ENCODE data around the gene EMC8. TPM values are rescaled to one million over a fixed set of nuclear protein-coding genes. Genes with fewer than 3 reads are reported as not detected.

Gene EMC8
- polyA plus RNA-seq, 1 donor (not counting 4 experiments of a cell fraction or from before 2014, with no cell fraction given): 38.5 TPM

DNA sequence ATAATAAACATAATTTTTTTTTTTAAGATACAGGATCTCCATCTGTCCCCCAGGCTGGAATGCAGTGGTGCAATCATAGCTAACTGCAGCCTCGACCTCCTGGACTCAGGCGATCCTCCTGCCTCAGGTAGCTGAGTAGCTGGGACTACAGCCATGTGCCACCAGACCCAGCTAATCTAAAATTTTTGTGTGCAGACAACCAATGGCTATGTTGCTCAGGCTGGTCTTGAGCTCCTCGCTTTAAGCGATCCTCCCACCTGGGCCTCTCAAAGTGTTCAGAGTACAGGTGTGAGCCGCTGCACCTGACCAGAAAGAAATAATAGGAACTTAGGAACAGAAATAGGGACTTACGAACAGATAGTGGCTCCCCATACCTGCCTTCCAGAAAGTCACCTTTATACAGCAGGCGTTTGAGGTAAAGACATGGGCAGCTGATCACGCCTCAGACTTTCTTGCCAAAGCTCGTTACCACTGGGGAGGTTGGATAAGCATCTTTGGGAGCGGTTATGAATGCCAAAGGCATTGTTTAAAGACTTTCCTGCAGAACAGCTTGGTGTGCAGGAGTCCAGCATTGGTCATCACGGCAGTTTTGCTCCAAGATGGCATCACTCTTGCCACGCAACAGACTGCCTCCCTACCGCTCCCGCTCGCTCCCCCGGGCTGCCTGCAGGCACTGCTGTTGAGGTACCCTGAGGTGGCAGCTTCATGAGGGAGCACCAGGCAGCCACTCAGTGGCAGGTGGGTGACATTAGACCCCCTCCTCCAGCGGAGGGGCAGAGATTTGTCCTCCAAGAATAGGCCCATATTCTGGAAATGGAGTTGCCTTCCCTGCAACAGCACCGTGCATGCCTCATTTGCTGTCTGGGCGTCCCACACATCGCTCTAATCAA, 13.7 kb upstream of the EMC8 start:
- TF ChIP-seq CTCF (optimal IDR thresholded peaks at IDR 0.05 in 1 of 3, IDR thresholded peaks at IDR 0.05 in 1 of 3, conservative IDR thresholded peaks at IDR 0.05 in 1 of 3; ENCODE audit: extremely low read depth in 1 of 3, insufficient read depth in 2 of 3, low read length in 3 of 3) (no peak), EZH2 (IDR thresholded peaks at IDR 0.05; ENCODE audit: low read length) (no peak)
- Histone ChIP-seq H2AFZ (ENCODE audit: control insufficient read depth, low read length) (no peak overlapping the region), H3K27ac (ENCODE audit: control insufficient read depth, insufficient read depth, low read length) (no peak overlapping the region), H3K4me2 (ENCODE audit: control insufficient read depth, extremely low read depth, insufficient read depth, low read depth, low read length) (no peak overlapping the region), H3K9me1 (ENCODE audit: control insufficient read depth, extremely low read depth, insufficient read depth, low read length) (no peaks in the 10 kb centered on the region), H3K9ac (ENCODE audit: control insufficient read depth, extremely low read depth, insufficient read depth, low read length) (no peak overlapping the region), H3K79me2 (ENCODE audit: control insufficient read depth, insufficient read depth, low read length) (no peaks in the 10 kb centered on the region), H4K20me1 (ENCODE audit: control insufficient read depth, extremely low read depth, insufficient read depth, low read length) (no peaks in the 10 kb centered on the region), H3K36me3 (ENCODE audit: control insufficient read depth in 2 of 2, extremely low read depth in 1 of 2, insufficient read depth in 2 of 2, low read length in 2 of 2) (no peaks in the 10 kb centered on the region), H3K27me3 (ENCODE audit: control insufficient read depth, extremely low read depth, insufficient read depth, low read length) (peaks cover 23% of the 10 kb centered on the region), H3K4me1 (ENCODE audit: control insufficient read depth, extremely low read depth, insufficient read depth, low read length) (no peaks in the 10 kb centered on the region), H3K9me3 (ENCODE audit: control insufficient read depth, low read depth, low read length) (no peaks in the 10 kb centered on the region), H3K4me3 (ENCODE audit: control insufficient read depth in 2 of 3, extremely low read depth in 1 of 3, insufficient read depth in 2 of 3, low read depth in 1 of 3, low read length in 3 of 3) (no peak overlapping the region)
- dilution Hi-C loops (cut with MboI; ENCODE audit: extremely low pct_ligation_motif_present, low sequenced_read_pairs): no loop called here
- no peak for FAIRE-seq
- DNase-seq (ENCODE audit: low read depth, low spot score): no peak

DNA sequence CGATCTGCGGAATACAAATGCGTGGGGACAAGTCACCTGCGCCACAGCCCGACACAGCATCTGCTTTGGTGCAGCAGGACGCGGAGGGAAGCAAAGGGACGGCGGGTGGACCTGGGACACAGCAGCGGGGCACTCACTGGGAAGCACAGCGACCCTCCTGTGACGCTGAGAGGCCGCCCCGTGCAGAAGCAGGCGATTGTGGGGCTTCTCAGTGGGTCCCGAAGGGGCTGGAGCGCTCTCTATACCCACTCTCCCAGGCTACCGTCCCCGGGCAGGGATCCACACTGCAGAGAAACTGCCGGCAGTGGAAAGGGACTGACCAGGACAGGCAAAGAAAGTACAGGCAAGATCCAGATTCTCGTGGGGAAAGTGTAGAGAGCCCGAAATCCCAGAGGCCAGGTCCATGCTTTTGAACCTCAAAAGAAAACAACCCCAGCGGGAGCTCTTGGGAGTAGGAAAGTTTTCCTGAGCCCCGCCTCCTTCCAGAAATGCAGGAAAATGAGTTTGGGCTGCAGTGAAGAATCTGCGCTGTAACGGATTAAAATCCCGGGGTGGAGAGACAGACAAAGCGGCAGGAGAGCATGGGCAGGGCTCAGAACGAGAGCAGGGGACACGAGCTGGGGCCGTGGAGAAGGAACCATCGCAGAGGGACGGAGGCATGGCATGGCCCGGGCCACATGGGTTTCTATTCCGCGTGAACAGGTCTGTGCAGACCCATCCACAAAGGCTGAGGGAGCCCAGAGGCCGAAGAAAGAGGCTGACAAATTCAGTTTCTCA, 12.9 kb upstream of the EMC8 start:
- no peaks in the 10 kb centered on the region for H4K20me1 ChIP-seq (ENCODE audit: control insufficient read depth, extremely low read depth, insufficient read depth, low read length)
- FAIRE-seq (no peak), DNase-seq (ENCODE audit: low read depth, low spot score) (no peak)
- TF ChIP-seq CTCF (optimal IDR thresholded peaks at IDR 0.05 in 1 of 3, IDR thresholded peaks at IDR 0.05 in 1 of 3, conservative IDR thresholded peaks at IDR 0.05 in 1 of 3; ENCODE audit: extremely low read depth in 1 of 3, insufficient read depth in 2 of 3, low read length in 3 of 3) (no peak), EZH2 (IDR thresholded peaks at IDR 0.05; ENCODE audit: low read length) (no peak)
- no peak overlapping the region for H2AFZ ChIP-seq (ENCODE audit: control insufficient read depth, low read length)
- H3K4me3 ChIP-seq (ENCODE audit: control insufficient read depth in 2 of 3, extremely low read depth in 1 of 3, insufficient read depth in 2 of 3, low read depth in 1 of 3, low read length in 3 of 3): no peak overlapping the region
- no peaks in the 10 kb centered on the region for H3K9me1 ChIP-seq (ENCODE audit: control insufficient read depth, extremely low read depth, insufficient read depth, low read length)
- H3K79me2 ChIP-seq (ENCODE audit: control insufficient read depth, insufficient read depth, low read length): no peaks in the 10 kb centered on the region
- no peaks in the 10 kb centered on the region for H3K36me3 ChIP-seq (ENCODE audit: control insufficient read depth in 2 of 2, extremely low read depth in 1 of 2, insufficient read depth in 2 of 2, low read length in 2 of 2)
- no peaks in the 10 kb centered on the region for H3K9me3 ChIP-seq (ENCODE audit: control insufficient read depth, low read depth, low read length)
- H3K27ac ChIP-seq (ENCODE audit: control insufficient read depth, insufficient read depth, low read length): no peak overlapping the region
- no peaks in the 10 kb centered on the region for H3K4me1 ChIP-seq (ENCODE audit: control insufficient read depth, extremely low read depth, insufficient read depth, low read length)
- dilution Hi-C loops (cut with MboI; ENCODE audit: extremely low pct_ligation_motif_present, low sequenced_read_pairs): no loop called here
- H3K27me3 ChIP-seq (ENCODE audit: control insufficient read depth, extremely low read depth, insufficient read depth, low read length): peaks cover 22% of the 10 kb centered on the region
- no peak overlapping the region for H3K4me2 ChIP-seq (ENCODE audit: control insufficient read depth, extremely low read depth, insufficient read depth, low read depth, low read length)
- no peak overlapping the region for H3K9ac ChIP-seq (ENCODE audit: control insufficient read depth, extremely low read depth, insufficient read depth, low read length)
